Transverse colon (tissue), 4 donors: ENCODE data around the gene ZNF865.

Experiments used
- EP300 ChIP-seq: sonication (generic); formaldehyde crosslinking; IDR thresholded peaks from one replicate; pipeline ENCODE4 v1.6.1; 2017; ENCODE audit warnings: antibody characterized with exemption, low read depth
- POLR2A ChIP-seq: fragments of 450-650 bp; IDR thresholded peaks from one replicate; pipeline ENCODE4 v1.6.1; 2016; ENCODE audit warnings: antibody characterized with exemption, mild to moderate bottlenecking, moderate library complexity
- POLR2AphosphoS5 ChIP-seq, 3 donors: sonication (generic); formaldehyde crosslinking; IDR thresholded peaks; one replicate each; pipeline ENCODE4 v1.6.1; 2016; ENCODE audit warnings: antibody characterized with exemption in 3 of 3
- TF ChIP-seq, protein P1 (sequence below), 5 experiments: fragments of 200-600 bp in 3 of 5; fragments of 450-650 bp in 2 of 5; sonication (generic) in 3 of 5; IDR thresholded peaks; 1 replicate in 2 of 5; 2 replicates in 3 of 5; pipeline ENCODE4 v1.5.1; 2016 to 2017; ENCODE audit warnings: antibody characterized with exemption in 5 of 5, inconsistent platforms in 3 of 5, mild to moderate bottlenecking in 2 of 5, moderate library complexity in 1 of 5

DNA sequence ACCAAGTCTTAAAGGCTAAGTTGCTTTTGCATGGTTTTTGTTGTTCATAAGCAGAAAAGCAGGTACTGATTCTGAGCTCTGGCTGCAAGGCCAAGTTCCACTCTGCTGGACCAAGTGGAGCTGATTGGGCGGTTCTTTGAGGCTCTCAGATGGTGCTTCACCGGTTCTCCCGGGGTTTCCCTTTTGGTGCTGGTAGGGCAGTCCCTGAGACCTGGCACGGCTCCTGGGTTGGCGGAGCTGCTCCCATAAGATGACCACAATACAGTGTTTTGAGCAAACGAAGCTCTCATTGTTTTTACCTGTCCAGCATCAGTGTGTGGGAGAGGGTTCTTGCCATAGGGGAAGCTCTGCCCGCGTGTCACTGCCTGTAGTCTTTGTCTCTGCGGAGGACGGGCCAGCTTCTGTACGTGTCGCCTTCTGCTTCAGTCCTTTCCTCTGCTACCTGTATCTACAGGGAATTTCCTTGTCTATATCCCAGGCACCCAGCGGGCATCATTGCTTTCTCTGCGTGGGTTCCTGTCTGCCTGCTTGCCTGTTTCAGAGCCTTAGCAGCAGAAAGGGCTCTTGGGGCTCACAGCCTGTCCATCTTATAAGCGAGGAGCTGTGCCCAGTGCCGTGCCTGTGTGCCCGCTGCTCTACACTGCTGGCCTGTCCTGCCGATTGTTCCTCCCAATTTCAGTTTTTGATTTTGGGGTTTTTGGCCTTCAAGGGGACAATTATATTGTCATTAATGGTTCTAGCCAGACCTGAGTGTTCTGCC, 51.7 kb downstream of the ZNF865 start:
- TF ChIP-seq, protein P1, sequence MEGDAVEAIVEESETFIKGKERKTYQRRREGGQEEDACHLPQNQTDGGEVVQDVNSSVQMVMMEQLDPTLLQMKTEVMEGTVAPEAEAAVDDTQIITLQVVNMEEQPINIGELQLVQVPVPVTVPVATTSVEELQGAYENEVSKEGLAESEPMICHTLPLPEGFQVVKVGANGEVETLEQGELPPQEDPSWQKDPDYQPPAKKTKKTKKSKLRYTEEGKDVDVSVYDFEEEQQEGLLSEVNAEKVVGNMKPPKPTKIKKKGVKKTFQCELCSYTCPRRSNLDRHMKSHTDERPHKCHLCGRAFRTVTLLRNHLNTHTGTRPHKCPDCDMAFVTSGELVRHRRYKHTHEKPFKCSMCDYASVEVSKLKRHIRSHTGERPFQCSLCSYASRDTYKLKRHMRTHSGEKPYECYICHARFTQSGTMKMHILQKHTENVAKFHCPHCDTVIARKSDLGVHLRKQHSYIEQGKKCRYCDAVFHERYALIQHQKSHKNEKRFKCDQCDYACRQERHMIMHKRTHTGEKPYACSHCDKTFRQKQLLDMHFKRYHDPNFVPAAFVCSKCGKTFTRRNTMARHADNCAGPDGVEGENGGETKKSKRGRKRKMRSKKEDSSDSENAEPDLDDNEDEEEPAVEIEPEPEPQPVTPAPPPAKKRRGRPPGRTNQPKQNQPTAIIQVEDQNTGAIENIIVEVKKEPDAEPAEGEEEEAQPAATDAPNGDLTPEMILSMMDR (IDR thresholded peaks at IDR 0.05) = no peak
- TF ChIP-seq POLR2AphosphoS5 (IDR thresholded peaks at IDR 0.05) = no peak
- no peak for TF ChIP-seq POLR2A
- no peak for TF ChIP-seq EP300
